ENCODE results near the gene C9orf43.
"Not testable (repeated sequence)": the region's sequence is repeated elsewhere in the genome, so short reads cannot be mapped to it uniquely, and the experiment has no call there.

C9orf43 gene

DNA sequence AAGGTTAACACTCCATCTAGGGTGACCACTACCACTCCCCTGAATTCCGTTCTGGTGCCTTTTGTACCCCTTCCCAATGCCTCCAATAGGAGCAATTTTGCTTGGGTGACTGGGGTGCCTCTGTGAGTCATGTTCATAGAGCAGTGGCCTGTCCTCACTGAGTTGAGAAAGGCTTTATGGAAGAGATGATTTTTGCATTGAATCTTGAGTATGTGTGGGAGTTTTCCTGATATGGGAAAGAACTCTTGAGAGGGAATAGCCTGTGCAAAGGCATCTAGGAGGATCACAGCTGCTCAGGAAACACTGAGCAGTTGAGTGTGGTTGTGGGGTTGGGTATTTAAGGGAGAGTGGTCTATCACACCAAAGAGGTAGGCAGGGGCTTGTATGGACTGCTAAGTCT, 16.2 kb downstream of the C9orf43 start:
- Histone ChIP-seq H3K4me1 (ENCODE audit: control insufficient read depth, insufficient read depth, low read length) (peaks cover 8% of the 10 kb centered on the region; the same call in 1 of the 2 replicates), H3K36me3 (ENCODE audit: control insufficient read depth, insufficient read depth, low read length) (no peaks in the 10 kb centered on the region), H3K9me3 (ENCODE audit: control insufficient read depth, insufficient read depth, low read length) (no peaks in the 10 kb centered on the region), H3K9ac (ENCODE audit: low read depth, low read length) (no peak overlapping the region), H3K27ac (ENCODE audit: low read depth, low read length) (no peak overlapping the region), H3K4me3 (ENCODE audit: low read depth, low read length) (no peak overlapping the region), H3K27me3 (ENCODE audit: control insufficient read depth, insufficient read depth, low read length) (no peaks in the 10 kb centered on the region)

DNA sequence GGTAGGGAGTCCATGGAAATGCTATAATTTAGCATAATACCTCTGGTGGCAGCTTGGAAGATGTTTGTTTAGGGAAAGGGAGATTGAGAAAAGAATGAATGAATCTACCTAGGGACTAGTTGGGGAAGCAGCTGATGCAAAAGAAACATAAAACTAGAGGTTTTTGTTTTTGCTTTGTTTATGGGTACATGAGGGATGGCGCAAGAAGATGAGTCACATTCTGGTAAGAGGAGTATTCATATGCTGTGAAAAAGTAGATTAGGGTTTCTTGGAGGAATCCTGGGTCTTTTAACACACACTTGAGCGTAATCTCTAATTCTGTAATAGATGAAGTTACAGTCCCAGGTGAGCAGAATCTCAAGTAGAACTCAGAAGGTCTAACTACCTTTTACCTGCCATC, 17.1 kb downstream of the C9orf43 start:
- Histone ChIP-seq H3K4me1 (ENCODE audit: control insufficient read depth, insufficient read depth, low read length) (peaks cover 8% of the 10 kb centered on the region; the same call in 1 of the 2 replicates), H3K27me3 (ENCODE audit: control insufficient read depth, insufficient read depth, low read length) (no peaks in the 10 kb centered on the region), H3K27ac (ENCODE audit: low read depth, low read length) (no peak overlapping the region), H3K4me3 (ENCODE audit: low read depth, low read length) (no peak overlapping the region), H3K36me3 (ENCODE audit: control insufficient read depth, insufficient read depth, low read length) (no peaks in the 10 kb centered on the region), H3K9me3 (ENCODE audit: control insufficient read depth, insufficient read depth, low read length) (no peaks in the 10 kb centered on the region), H3K9ac (ENCODE audit: low read depth, low read length) (no peak overlapping the region)

DNA sequence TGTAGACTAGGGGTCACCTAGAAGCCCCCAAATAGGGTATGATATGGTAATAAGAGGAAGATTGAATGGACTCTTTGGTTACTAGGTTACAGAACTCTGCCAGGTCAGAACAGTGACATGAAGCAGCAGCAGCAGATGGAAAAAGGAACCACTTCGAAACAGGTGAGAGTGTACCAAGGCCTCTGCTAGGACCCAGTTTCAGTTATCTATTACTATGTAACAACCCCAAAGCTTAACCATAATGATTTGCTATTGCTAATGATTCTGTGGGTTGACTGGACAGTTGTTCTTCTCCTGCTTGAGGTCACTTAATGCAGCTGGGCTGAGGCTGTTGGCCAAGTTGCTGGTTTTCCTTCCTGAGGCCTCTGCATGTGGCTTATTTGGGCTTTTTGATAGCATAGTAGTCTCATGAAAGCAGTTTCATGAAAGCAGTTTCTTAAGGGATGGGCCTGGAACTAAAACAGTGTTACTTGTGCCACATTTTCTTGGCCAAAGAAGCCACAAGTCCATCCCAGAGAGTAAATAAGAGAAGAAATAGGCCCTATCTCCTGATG, 17.6 kb downstream of the C9orf43 start:
- Histone ChIP-seq H3K4me1 (ENCODE audit: control insufficient read depth, insufficient read depth, low read length) (peaks cover 8% of the 10 kb centered on the region; the same call in 1 of the 2 replicates), H3K9me3 (ENCODE audit: control insufficient read depth, insufficient read depth, low read length) (no peaks in the 10 kb centered on the region), H3K9ac (ENCODE audit: low read depth, low read length) (no peak overlapping the region), H3K27me3 (ENCODE audit: control insufficient read depth, insufficient read depth, low read length) (no peaks in the 10 kb centered on the region), H3K27ac (ENCODE audit: low read depth, low read length) (no peak overlapping the region), H3K36me3 (ENCODE audit: control insufficient read depth, insufficient read depth, low read length) (no peaks in the 10 kb centered on the region), H3K4me3 (ENCODE audit: low read depth, low read length) (no peak overlapping the region)

DNA sequence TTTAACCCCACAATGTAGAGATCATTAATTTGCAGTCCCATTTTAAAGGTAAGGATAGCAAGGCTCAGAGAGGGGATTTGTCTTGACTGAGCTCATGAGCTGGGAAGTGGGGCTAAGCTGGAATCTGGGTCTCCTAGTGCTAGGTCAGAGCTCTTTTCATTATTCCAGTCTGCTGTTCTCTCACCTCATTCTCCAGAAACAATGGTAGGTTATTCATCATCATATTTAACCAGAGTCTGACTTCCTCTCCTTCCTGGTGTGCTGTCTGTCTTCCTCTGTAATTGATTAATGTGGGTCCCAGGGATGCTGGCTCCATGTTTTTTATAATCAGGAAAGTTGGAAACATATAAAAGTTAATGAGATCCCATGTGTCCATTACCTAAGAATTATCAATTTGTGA, 20.6 kb downstream of the C9orf43 start:
- Histone ChIP-seq H3K27ac (ENCODE audit: low read depth, low read length) (no peak overlapping the region), H3K27me3 (ENCODE audit: control insufficient read depth, insufficient read depth, low read length) (no peaks in the 10 kb centered on the region), H3K36me3 (ENCODE audit: control insufficient read depth, insufficient read depth, low read length) (no peaks in the 10 kb centered on the region), H3K4me3 (ENCODE audit: low read depth, low read length) (no peak overlapping the region), H3K4me1 (ENCODE audit: control insufficient read depth, insufficient read depth, low read length) (no peaks in the 10 kb centered on the region), H3K9ac (ENCODE audit: low read depth, low read length) (no peak overlapping the region), H3K9me3 (ENCODE audit: control insufficient read depth, insufficient read depth, low read length) (no peaks in the 10 kb centered on the region)

DNA sequence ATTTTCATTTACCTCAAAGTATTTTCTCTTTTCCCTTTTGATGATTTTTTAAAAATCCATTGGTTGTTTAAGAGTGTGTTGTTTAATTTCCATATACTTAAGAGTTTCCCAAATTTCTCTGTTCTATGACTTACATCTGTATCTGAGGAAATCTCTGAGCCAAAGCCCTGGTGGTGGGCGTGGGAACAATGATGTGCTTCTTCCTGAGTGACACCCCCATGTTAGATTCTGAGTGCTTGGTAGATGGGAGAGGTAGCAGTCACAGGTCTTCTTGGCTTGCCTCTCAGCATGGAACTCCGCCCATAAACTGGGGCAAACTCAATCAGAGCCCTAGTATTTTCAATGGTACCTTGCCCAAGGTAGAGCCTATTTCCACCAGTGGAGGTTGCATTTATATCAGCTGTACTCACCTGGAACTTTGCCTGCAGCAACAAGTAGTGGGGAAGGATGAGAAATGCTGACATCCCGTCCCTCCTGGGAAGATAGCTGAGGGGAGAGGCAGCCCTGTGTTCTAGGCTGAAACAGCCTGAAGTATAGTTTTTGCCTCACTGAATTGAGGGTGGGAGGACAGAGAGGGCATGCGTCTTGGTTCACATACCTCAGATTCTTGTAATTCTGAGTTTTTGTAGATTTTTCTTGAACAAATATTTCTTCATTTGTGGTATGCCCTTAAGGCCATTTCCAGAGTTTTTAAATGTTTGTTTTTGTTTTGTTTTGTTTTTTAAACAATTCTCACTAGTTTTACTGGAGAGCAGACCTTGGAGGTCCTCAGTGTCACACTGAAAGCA, 26.4 kb downstream of the C9orf43 start:
- Histone ChIP-seq H3K27me3 (ENCODE audit: control insufficient read depth, insufficient read depth, low read length) (no peaks in the 10 kb centered on the region), H3K36me3 (ENCODE audit: control insufficient read depth, insufficient read depth, low read length) (no peaks in the 10 kb centered on the region), H3K4me3 (ENCODE audit: low read depth, low read length) (no peak overlapping the region), H3K27ac (ENCODE audit: low read depth, low read length) (no peak overlapping the region), H3K9me3 (ENCODE audit: control insufficient read depth, insufficient read depth, low read length) (no peaks in the 10 kb centered on the region), H3K4me1 (ENCODE audit: control insufficient read depth, insufficient read depth, low read length) (no peaks in the 10 kb centered on the region), H3K9ac (ENCODE audit: low read depth, low read length) (no peak overlapping the region)

DNA sequence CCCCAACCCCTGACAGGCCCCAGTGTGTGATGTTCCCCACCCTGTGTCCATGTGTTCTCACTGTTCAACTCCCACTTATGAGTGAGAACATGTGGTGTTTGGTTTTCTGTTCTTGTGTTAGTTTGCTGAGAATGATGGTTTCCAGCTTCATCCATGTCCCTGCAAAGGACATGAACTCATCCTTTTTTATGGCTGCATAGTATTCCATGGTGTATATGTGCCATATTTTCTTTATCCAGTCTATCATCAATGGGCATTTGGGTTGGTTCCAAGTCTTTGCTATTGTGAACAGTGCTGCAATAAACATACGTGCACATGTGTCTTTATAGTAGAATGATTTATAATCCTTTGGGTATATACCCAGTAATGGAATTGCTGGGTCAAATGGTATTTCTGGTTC, 27.2 kb downstream of the C9orf43 start:
- H3K9ac ChIP-seq (ENCODE audit: low read depth, low read length); H3K27ac ChIP-seq (ENCODE audit: low read depth, low read length); H3K9me3 ChIP-seq (ENCODE audit: control insufficient read depth, insufficient read depth, low read length); H3K27me3 ChIP-seq (ENCODE audit: control insufficient read depth, insufficient read depth, low read length); H3K36me3 ChIP-seq (ENCODE audit: control insufficient read depth, insufficient read depth, low read length); H3K4me1 ChIP-seq (ENCODE audit: control insufficient read depth, insufficient read depth, low read length); H3K4me3 ChIP-seq (ENCODE audit: low read depth, low read length): not testable (repeated sequence)

DNA sequence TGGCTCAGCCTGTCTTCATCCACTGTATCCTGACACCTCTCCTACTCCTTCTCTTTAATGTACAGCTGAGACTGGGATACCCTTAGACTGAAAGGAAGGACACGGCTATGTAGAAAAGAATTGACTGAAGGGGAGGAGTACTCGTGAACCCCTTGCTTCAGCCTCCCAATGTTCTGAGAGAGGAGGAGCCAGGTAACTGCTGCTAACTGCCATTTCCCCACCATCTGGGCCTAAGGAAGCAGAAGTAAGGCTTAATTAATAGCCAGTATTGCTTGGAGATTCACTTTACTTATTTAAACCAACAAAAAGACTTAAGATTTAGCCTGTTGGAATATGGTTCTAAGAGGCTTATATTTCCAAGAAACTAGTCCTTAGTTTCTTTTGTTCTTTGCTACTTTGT, 34.2 kb downstream of the C9orf43 start:
- H3K27me3 ChIP-seq (ENCODE audit: control insufficient read depth, insufficient read depth, low read length) = no peaks in the 10 kb centered on the region
- H3K27ac ChIP-seq (ENCODE audit: low read depth, low read length) = no peak overlapping the region
- no peaks in the 10 kb centered on the region for H3K36me3 ChIP-seq (ENCODE audit: control insufficient read depth, insufficient read depth, low read length)
- no peaks in the 10 kb centered on the region for H3K9me3 ChIP-seq (ENCODE audit: control insufficient read depth, insufficient read depth, low read length)
- no peaks in the 10 kb centered on the region for H3K4me1 ChIP-seq (ENCODE audit: control insufficient read depth, insufficient read depth, low read length)
- H3K4me3 ChIP-seq (ENCODE audit: low read depth, low read length) = no peak overlapping the region
- H3K9ac ChIP-seq (ENCODE audit: low read depth, low read length) = no peak overlapping the region

DNA sequence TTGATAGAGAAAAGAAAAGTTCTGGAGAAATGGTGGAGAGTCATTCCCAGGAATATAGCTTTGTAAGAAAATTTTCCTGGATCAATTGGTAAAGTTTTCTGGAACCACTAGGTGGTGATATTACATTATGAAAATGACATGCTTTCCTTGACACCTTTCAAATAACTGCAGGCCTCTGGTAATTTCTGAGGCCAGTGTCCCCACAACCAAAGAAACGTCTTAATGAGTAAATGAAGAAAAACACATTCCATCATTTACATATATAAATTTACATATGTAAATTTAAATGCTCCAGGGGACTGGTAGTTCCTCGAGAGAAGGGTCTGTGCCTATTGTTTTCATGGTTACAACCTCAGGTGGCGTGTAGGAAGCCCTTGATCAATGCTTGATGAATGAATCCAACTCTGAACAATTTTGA, 35.8 kb downstream of the C9orf43 start:
- H3K27ac ChIP-seq (ENCODE audit: low read depth, low read length) = no peak overlapping the region
- no peaks in the 10 kb centered on the region for H3K27me3 ChIP-seq (ENCODE audit: control insufficient read depth, insufficient read depth, low read length)
- no peak overlapping the region for H3K9ac ChIP-seq (ENCODE audit: low read depth, low read length)
- no peaks in the 10 kb centered on the region for H3K4me1 ChIP-seq (ENCODE audit: control insufficient read depth, insufficient read depth, low read length)
- no peaks in the 10 kb centered on the region for H3K9me3 ChIP-seq (ENCODE audit: control insufficient read depth, insufficient read depth, low read length)
- no peak overlapping the region for H3K4me3 ChIP-seq (ENCODE audit: low read depth, low read length)
- no peaks in the 10 kb centered on the region for H3K36me3 ChIP-seq (ENCODE audit: control insufficient read depth, insufficient read depth, low read length)

DNA sequence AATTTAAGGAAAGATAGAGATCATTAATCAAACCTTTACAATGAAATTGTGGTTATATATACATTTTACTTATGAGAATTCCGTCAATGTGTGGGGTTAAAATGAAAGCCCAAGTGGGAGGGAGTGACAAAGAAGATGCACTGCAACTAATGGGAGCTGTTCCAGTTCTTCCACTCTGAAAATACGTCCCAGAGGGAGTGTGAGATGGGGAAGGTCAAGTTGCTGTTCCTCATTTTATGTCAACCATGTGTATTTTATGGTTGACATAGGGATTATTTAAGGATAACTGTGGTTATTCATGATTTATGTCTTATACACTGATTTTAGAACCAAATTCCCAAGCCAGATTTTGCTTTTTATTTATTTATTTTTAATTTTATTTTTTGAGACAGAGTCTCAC, 38.8 kb downstream of the C9orf43 start:
- H3K27me3 ChIP-seq (ENCODE audit: control insufficient read depth, insufficient read depth, low read length) = no peaks in the 10 kb centered on the region
- no peaks in the 10 kb centered on the region for H3K36me3 ChIP-seq (ENCODE audit: control insufficient read depth, insufficient read depth, low read length)
- H3K9ac ChIP-seq (ENCODE audit: low read depth, low read length) = no peak overlapping the region
- H3K27ac ChIP-seq (ENCODE audit: low read depth, low read length) = no peak overlapping the region
- H3K4me1 ChIP-seq (ENCODE audit: control insufficient read depth, insufficient read depth, low read length) = no peaks in the 10 kb centered on the region
- H3K9me3 ChIP-seq (ENCODE audit: control insufficient read depth, insufficient read depth, low read length) = no peaks in the 10 kb centered on the region
- H3K4me3 ChIP-seq (ENCODE audit: low read depth, low read length) = no peak overlapping the region

DNA sequence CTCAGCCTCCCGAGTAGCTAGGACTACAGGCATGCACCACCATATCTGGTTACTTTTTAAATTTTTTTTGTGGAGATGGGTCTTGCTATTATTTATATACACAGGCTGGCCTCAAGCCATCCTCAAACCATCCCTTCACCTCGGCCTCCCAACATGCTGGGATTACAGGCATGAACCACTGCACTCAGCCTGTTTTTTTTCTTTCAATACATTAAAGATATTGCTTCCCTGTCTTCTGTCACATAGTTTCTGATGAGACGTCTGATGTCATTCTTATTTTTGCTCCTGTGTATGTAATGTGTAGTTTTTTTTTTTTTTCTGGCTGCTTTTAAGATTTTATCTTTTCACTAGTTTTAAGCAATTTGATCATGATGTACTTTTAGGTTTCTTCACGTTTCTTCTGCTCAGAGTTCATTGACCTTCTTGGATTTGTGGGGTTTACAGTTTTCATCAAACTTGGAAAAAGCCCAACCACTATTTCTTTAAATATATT, 41.6 kb downstream of the C9orf43 start:
- no peak overlapping the region for H3K9ac ChIP-seq (ENCODE audit: low read depth, low read length)
- no peaks in the 10 kb centered on the region for H3K27me3 ChIP-seq (ENCODE audit: control insufficient read depth, insufficient read depth, low read length)
- no peaks in the 10 kb centered on the region for H3K36me3 ChIP-seq (ENCODE audit: control insufficient read depth, insufficient read depth, low read length)
- H3K27ac ChIP-seq (ENCODE audit: low read depth, low read length) = no peak overlapping the region
- peaks cover 19% of the 10 kb centered on the region for H3K4me1 ChIP-seq (ENCODE audit: control insufficient read depth, insufficient read depth, low read length)
- no peak overlapping the region for H3K4me3 ChIP-seq (ENCODE audit: low read depth, low read length)
- H3K9me3 ChIP-seq (ENCODE audit: control insufficient read depth, insufficient read depth, low read length) = no peaks in the 10 kb centered on the region

DNA sequence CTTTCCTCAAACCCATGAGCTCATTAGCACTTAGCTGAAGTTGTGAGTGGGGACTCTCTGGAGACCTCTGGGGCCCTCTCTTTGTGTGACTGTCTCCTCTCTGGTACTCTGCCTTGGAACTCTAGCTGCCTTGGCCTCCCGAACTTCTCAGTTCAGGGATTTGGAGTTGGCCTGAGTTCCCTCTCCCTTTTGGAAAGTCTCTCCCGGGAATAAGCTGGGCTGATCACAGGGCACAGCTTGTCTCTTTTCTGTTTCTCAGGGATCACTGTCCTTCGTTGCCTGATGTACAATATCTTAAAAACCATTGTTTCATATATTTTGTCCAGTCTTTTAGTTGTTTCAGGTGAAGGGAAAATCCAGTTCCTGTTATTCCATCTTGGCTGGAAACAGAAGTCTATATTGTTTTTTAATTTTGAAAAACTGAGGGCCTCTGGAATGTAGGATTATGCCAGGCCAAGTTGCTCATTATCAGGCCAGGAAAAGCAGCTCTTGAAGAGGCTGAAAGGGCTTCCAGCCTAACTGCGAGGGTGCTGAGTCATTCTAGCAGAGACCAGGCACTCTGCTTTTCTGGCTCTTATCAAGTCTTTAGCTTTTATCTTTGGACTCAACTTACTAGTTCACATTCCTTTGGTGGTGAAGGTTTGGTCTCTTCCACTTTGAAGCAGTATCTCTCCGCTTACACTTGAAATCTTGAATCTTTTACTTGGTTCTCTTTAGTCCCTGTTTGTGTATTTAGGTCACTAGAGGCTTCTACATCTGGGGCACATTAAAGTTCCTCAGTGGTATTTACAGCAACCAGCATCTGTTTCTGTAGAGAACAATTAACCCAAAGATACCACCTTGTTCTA, 44.6 kb downstream of the C9orf43 start:
- Histone ChIP-seq H3K4me1 (ENCODE audit: control insufficient read depth, insufficient read depth, low read length) (peaks cover 19% of the 10 kb centered on the region), H3K27me3 (ENCODE audit: control insufficient read depth, insufficient read depth, low read length) (no peaks in the 10 kb centered on the region), H3K36me3 (ENCODE audit: control insufficient read depth, insufficient read depth, low read length) (no peaks in the 10 kb centered on the region), H3K9me3 (ENCODE audit: control insufficient read depth, insufficient read depth, low read length) (no peaks in the 10 kb centered on the region), H3K4me3 (ENCODE audit: low read depth, low read length) (no peak overlapping the region), H3K9ac (ENCODE audit: low read depth, low read length) (no peak overlapping the region), H3K27ac (ENCODE audit: low read depth, low read length) (peak overlapping the region; percentile 76)
